Epithelial cell of esophagus (primary cell): ENCODE measurements around the gene KLHL6.
"Not testable (repeated sequence)": the region's sequence is repeated elsewhere in the genome, so short reads cannot be mapped to it uniquely, and the experiment has no call there.

Experiments
- DNase-seq: peaks from one replicate; pipeline ENCODE4 v3.0.0; 2010; ENCODE audit warnings: low read depth
- H3K4me3 ChIP-seq: 2 replicates; pipeline ENCODE4 v1.5.1; 2011; ENCODE audit warnings: mild to moderate bottlenecking, low read length, control low read depth
- TF ChIP-seq, protein P1 (sequence below): IDR thresholded peaks from 2 replicates; pipeline ENCODE4 v1.5.1; 2011; ENCODE audit warnings: low read depth, mild to moderate bottlenecking, low read length, control low read depth, inconsistent platforms; ENCODE audit not compliant: insufficient read depth; ENCODE audit errors: missing control alignments

Gene KLHL6

DNA sequence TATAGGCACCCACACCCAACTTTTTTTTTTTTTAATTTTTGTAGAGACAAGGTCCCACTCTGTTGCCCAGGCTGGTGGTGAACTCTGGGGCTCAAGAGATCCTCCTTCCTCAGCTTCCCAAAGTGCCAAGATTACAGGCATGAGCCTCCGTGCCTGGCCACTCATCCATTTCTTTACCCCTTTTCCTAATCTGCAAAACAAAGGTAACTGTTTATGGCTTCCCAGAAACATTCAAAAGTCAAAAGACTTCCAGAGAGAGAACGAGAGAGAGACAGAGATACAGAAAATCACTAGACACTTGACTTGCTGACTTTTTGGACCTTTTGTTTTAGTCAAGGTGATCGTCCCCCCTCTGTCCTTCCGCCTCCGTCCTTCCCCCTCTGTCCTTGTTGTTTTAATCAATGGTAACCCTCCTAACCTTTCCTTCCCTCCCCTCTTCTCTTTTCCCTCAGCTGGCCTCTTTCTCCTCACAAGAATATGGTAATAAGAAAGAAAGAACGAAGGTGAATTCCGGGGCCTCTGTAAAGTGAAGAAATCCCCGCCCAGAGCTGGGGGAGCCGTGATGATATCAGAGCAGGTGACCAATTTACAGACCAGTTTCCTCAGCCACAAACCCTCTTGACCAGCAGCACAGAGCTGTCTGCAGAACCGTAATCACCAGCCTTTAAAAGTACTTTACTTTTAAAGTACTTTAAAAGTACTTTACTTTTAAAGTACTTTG is 21.9 kb downstream of the KLHL6 start:
- DNase-seq: no peak
- TF ChIP-seq, protein P1, sequence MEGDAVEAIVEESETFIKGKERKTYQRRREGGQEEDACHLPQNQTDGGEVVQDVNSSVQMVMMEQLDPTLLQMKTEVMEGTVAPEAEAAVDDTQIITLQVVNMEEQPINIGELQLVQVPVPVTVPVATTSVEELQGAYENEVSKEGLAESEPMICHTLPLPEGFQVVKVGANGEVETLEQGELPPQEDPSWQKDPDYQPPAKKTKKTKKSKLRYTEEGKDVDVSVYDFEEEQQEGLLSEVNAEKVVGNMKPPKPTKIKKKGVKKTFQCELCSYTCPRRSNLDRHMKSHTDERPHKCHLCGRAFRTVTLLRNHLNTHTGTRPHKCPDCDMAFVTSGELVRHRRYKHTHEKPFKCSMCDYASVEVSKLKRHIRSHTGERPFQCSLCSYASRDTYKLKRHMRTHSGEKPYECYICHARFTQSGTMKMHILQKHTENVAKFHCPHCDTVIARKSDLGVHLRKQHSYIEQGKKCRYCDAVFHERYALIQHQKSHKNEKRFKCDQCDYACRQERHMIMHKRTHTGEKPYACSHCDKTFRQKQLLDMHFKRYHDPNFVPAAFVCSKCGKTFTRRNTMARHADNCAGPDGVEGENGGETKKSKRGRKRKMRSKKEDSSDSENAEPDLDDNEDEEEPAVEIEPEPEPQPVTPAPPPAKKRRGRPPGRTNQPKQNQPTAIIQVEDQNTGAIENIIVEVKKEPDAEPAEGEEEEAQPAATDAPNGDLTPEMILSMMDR: no peak
- H3K4me3 ChIP-seq: no peak overlapping the region

DNA sequence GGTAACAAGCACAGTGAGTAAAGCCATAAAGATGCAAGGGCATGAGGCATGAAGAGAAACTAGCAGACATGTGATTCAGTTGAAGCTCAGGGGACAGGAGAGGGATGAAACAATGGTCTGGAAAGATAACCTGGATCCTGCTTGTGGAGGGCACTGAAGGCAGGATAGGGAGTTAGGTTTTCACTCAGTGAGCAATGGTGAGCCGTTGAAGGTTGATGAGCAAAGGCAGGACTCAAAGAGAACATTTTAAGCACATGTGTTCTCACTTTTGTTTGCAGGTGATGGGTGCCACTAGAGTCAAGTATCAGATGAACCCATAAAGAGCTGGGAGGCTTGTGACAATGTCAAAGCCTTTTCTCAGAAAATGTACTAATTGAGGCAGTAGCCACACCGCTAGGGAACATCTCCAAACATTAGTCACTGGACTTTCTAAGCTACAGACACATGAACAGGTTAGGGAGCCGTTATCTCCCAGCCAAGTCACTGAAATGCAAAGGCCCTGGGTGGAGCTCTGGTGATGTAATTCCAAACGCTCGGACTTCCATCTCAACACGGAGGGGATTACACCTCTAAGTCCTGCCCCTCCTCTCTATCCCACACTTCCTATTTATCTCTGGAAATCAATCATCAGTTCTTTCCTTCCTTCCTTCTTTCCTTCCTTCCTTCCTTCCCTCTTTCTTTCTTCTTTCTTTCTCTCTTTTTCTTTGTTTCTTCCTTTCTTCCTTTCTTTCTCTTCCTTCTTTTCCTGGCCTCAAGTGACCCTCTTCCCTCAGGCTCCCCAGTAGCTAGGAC is 22.7 kb downstream of the KLHL6 start:
- H3K4me3 ChIP-seq: no peak overlapping the region
- DNase-seq: no peak
- TF ChIP-seq, protein P1: no peak

DNA sequence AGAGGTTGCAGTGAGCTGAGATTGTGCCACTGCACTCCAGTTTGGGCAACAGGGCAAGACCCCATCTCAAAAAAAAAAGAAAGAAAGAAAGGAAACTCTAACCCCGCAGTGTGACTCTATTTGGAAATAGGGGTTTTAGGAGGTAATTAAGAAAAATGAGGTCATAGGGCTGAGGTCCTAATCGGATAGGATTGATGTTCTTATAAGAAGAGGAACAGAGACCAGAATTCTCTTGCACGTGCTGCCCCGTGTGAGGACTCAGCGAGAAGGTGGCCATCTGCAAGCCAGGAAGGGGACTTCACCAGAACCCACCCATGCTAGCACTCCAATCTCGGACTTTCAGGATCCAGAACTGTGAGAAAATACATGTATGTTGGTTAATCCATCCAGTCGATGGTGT is 25.8 kb downstream of the KLHL6 start:
- TF ChIP-seq, protein P1: no peak
- H3K4me3 ChIP-seq: no peak overlapping the region
- DNase-seq: no peak

DNA sequence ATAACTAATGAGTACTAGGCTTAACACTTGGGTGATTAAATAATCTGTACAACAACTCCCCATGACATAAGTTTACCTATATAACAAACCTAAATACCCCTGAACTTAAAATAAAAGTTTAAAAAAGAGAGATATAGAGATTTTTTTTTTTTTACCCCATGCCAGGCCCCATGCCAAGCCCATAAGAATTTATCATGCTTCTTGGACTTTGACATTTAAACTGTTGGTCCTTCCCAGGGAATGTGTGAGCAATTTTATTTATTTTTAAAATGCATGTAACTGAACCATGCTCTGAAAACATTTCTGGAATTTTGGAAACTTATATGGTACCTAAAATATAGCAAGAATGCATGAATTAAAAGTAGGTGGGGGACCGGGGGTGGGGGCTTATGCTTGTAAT is 26.3 kb downstream of the KLHL6 start:
- TF ChIP-seq, protein P1: no peak
- DNase-seq: no peak
- H3K4me3 ChIP-seq: no peak overlapping the region

DNA sequence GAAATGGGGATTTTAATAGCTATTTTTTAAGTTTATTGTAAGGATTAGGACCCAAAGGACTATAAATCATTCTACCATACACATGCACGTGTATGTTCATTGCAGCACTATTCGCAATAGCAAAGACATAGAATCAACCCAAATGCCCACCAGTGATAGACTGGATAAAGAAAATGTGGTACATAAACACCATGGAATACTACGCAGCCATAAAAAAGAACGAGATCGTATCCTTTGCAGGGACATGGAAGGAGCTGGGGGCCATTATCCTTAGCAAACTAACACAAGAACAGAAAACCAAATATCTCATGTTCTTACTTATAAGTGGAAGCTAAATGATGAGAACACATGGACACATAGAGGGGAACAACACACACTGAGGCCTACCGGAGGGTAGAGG is 26.7 kb downstream of the KLHL6 start:
- DNase-seq, H3K4me3 ChIP-seq: not testable (repeated sequence)

DNA sequence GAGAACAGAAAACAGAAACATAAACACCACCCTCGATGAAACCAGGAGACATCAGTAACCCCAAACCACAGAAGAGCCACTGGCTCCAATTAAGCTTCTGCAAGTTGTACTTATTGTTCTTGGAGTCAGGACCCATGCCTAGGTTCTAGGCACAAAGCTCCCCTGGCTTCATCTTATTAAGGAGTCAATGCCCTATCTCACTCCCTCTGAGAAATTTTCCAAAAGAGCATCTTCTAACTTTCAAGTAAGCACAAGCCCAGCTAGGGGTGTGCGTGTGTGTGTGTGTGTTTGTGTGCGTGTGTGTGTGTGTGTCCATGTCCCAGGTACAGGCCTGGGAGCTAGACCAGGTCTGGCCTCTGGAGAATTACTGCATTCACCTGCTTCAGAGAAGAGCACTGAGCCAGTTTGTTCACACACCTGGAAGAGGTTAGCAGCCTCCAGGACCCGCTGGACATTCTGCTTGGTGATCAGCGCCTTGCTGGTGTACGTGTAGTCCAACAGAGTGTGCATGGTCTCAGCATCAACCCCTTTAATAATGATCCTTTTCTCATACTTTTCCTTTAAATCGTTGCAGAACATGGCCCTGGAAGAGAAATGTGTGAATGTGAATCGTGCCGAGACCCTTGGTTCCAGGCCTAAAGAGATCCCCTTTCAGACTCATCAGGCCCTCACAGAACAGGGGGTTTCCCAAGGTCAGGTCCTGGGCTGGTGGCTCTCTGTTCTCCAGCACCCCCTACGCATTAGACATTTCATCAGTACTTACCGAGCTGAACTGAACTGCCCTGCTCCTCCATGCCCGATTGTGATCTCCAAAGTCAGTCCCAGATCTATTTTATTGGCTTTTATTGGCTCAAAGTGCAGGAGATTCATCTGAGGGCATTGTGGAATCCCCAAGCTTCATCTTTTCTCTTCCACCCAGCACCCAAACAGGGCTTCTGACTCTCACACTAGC is 27.8 kb downstream of the KLHL6 start:
- TF ChIP-seq, protein P1: no peak
- no peak overlapping the region for H3K4me3 ChIP-seq
- DNase-seq: no peak
